ENCODE data around the gene HCN2. TPM values are rescaled to one million over a fixed set of nuclear protein-coding genes. Genes with fewer than 3 reads are reported as not detected.

Gene HCN2
- total RNA-seq, 1 donor from 2014 or later = 5.5 TPM

GRCh38 chr19:572743-573518, 16.8 kb upstream of the HCN2 start:
- peaks cover 55% of the 10 kb centered on the region for H3K79me2 ChIP-seq (ENCODE audit: insufficient read depth, low read length)
- Mint-ChIP-seq H3K9me3 (ENCODE audit: unreplicated experiment) (peaks cover 3% of the 10 kb centered on the region), H3K36me3 (ENCODE audit: low read depth, unreplicated experiment) (no peaks in the 10 kb centered on the region), H3K27me3 (ENCODE audit: low read depth, unreplicated experiment) (no peaks in the 10 kb centered on the region), H3K4me3 (ENCODE audit: unreplicated experiment) (peak overlapping the region; percentile 91), H3K27ac (ENCODE audit: unreplicated experiment) (peak overlapping the region; percentile 85), H3K4me1 (ENCODE audit: low read depth, unreplicated experiment) (peaks cover 20% of the 10 kb centered on the region)
- no peaks in the 10 kb centered on the region for H3K27me3 ChIP-seq (ENCODE audit: insufficient read depth, low read length)
- H3K9me3 ChIP-seq (ENCODE audit: insufficient read depth, low read depth, low read length) = no peaks in the 10 kb centered on the region
- H2AFZ ChIP-seq (ENCODE audit: low read depth, low read length) = no peak overlapping the region
- peaks cover 49% of the 10 kb centered on the region for H4K20me1 ChIP-seq (ENCODE audit: insufficient read depth, low read length)
- TF ChIP-seq CTCF (IDR thresholded peaks at IDR 0.05; ENCODE audit: insufficient read depth, low read depth, low read length) (no peak), EZH2 (IDR thresholded peaks at IDR 0.05; ENCODE audit: insufficient read depth, low read length) (no peak)
- H3K4me2 ChIP-seq (ENCODE audit: low read length) = peak overlapping the region; percentile 92
- FAIRE-seq (no peak), DNase-seq (ENCODE audit: low read depth) (no peak)
- peak overlapping the region; percentile 89 for H3K4me3 ChIP-seq (ENCODE audit: insufficient read depth, low read depth, low read length)
- peaks cover 43% of the 10 kb centered on the region for H3K4me1 ChIP-seq (ENCODE audit: insufficient read depth, low read length)
- H3K36me3 ChIP-seq (ENCODE audit: insufficient read depth, low read length) = no peaks in the 10 kb centered on the region
- peak overlapping the region; percentile 83 for H3K27ac ChIP-seq (ENCODE audit: low read depth, low read length)
- H3K9ac ChIP-seq (ENCODE audit: low read length) = peak overlapping the region; percentile 97

- FAIRE-seq = no peak
- no peaks in the 10 kb centered on the region for H3K36me3 Mint-ChIP-seq (ENCODE audit: low read depth, unreplicated experiment)
- peaks cover 21% of the 10 kb centered on the region for H3K4me1 Mint-ChIP-seq (ENCODE audit: low read depth, unreplicated experiment)
- H3K4me3 Mint-ChIP-seq (ENCODE audit: unreplicated experiment) = peak overlapping the region; percentile 91
- H3K4me1 ChIP-seq (ENCODE audit: insufficient read depth, low read length) = peaks cover 43% of the 10 kb centered on the region
- peak overlapping the region; percentile 97 for H3K9ac ChIP-seq (ENCODE audit: low read length)
- H3K27me3 ChIP-seq (ENCODE audit: insufficient read depth, low read length) = no peaks in the 10 kb centered on the region
- DNase-seq (ENCODE audit: low read depth) = no peak
- H3K27me3 Mint-ChIP-seq (ENCODE audit: low read depth, unreplicated experiment) = no peaks in the 10 kb centered on the region
- TF ChIP-seq EZH2 (IDR thresholded peaks at IDR 0.05; ENCODE audit: insufficient read depth, low read length) (no peak), CTCF (IDR thresholded peaks at IDR 0.05; ENCODE audit: insufficient read depth, low read depth, low read length) (no peak)
- no peaks in the 10 kb centered on the region for H3K36me3 ChIP-seq (ENCODE audit: insufficient read depth, low read length)
- peaks cover 54% of the 10 kb centered on the region for H4K20me1 ChIP-seq (ENCODE audit: insufficient read depth, low read length)
- peaks cover 60% of the 10 kb centered on the region for H3K79me2 ChIP-seq (ENCODE audit: insufficient read depth, low read length)
- H3K9me3 ChIP-seq (ENCODE audit: insufficient read depth, low read depth, low read length) = no peaks in the 10 kb centered on the region
- peaks cover 3% of the 10 kb centered on the region for H3K9me3 Mint-ChIP-seq (ENCODE audit: unreplicated experiment)
- H3K4me2 ChIP-seq (ENCODE audit: low read length) = peak overlapping the region; percentile 92
- peak overlapping the region; percentile 89 for H3K4me3 ChIP-seq (ENCODE audit: insufficient read depth, low read depth, low read length)
- peak overlapping the region; percentile 83 for H3K27ac ChIP-seq (ENCODE audit: low read depth, low read length)
- H3K27ac Mint-ChIP-seq (ENCODE audit: unreplicated experiment) = peak overlapping the region; percentile 85
- no peak overlapping the region for H2AFZ ChIP-seq (ENCODE audit: low read depth, low read length)
Observed at GRCh38 chr19:573519-573825, 16.2 kb upstream of the HCN2 start.
